ENCODE results near the gene C19orf38.

- TF ChIP-seq CTCF (conservative IDR thresholded peaks at IDR 0.05; ENCODE audit: low read depth in 2 of 2) = no peak
- TF ChIP-seq ETS1 (IDR thresholded peaks at IDR 0.05) = no peak
- no peak for TF ChIP-seq REST (IDR thresholded peaks at IDR 0.05; ENCODE audit: unreplicated experiment)
- TF ChIP-seq CREB1 (CRISPR knock-in tag; IDR thresholded peaks at IDR 0.05; ENCODE audit: low read depth) = no peak
- no peak for TF ChIP-seq JUNB (IDR thresholded peaks at IDR 0.05; ENCODE audit: unreplicated experiment)
- no peak for TF ChIP-seq EZH2 (IDR thresholded peaks at IDR 0.05; ENCODE audit: low read depth, unreplicated experiment)
- no peak for TF ChIP-seq POLR2AphosphoS5 (IDR thresholded peaks at IDR 0.05; ENCODE audit: low read depth)
These were observed 15.3 kb upstream of the C19orf38 start for GRCh38 chr19:10832939-10833296.
